PC-9 (cell line): ENCODE data around the gene KCNK4. TPM values are rescaled to one million over a fixed set of nuclear protein-coding genes. Genes with fewer than 3 reads are reported as not detected.

Experiments
- BruUV-seq: library from RNA; stranded (reverse); fragments of 400-500 nt; replicated peaks from 2 replicates; lab custom pipeline; 2021; lab: Mats Ljungman, UMichigan
- CTCF ChIA-PET: fragments of 300-600 bp; sonication (Branson Sonifier 250); formaldehyde crosslinking; loops from one replicate; lab custom pipeline; 2022; ENCODE audit warnings: antibody characterized with exemption; lab: Charles Lee
- POLR2A ChIA-PET: fragments of 300-600 bp; sonication (Branson Sonifier 250); formaldehyde crosslinking; loops from one replicate; lab custom pipeline; 2022; ENCODE audit warnings: antibody characterized with exemption; ENCODE audit not compliant: unreplicated experiment; lab: Charles Lee
- DNase-seq, 2 experiments: peaks; one replicate each; pipeline versions ENCODE4 v3.0.0 to v3.0.0-alpha.2; 2015 to 2022; ENCODE audit warnings: mixed read lengths in 1 of 2
- H2AFZ ChIP-seq: fragments of 200-600 bp; sonication (generic); 2 replicates; pipeline ENCODE4 v1.8.1; 2017; ENCODE audit warnings: antibody characterized with exemption
- H3F3A ChIP-seq: fragments of 200-600 bp; sonication (generic); 2 replicates; pipeline ENCODE4 v1.8.1; 2017; ENCODE audit warnings: antibody characterized with exemption, mild to moderate bottlenecking, low read depth; ENCODE audit not compliant: insufficient read depth
- H3K27ac ChIP-seq: fragments of 200-600 bp; sonication (generic); 2 replicates; pipeline ENCODE4 v1.6.1; 2016; ENCODE audit warnings: mixed run types
- H3K27me3 ChIP-seq: fragments of 200-600 bp; sonication (generic); 2 replicates; pipeline ENCODE4 v1.6.1; 2016; ENCODE audit warnings: low read depth, mixed run types; ENCODE audit not compliant: insufficient read depth
- H3K36me3 ChIP-seq: fragments of 200-600 bp; sonication (generic); 2 replicates; pipeline ENCODE4 v1.6.1; 2016; ENCODE audit warnings: low read depth, mixed run types
- H3K4me1 ChIP-seq: fragments of 200-600 bp; sonication (generic); replicated peaks from 2 replicates; pipeline ENCODE4 v1.6.1; 2016; ENCODE audit warnings: mixed run types; ENCODE audit not compliant: insufficient read depth
- H3K4me2 ChIP-seq: fragments of 200-600 bp; sonication (generic); 2 replicates; pipeline ENCODE4 v1.6.1; 2017; ENCODE audit warnings: mixed run types
- H3K4me3 ChIP-seq: fragments of 200-600 bp; sonication (generic); 2 replicates; pipeline ENCODE4 v1.6.1; 2016; ENCODE audit warnings: mixed run types
- H3K79me2 ChIP-seq: fragments of 200-600 bp; sonication (generic); 2 replicates; pipeline ENCODE4 v1.6.1; 2017; ENCODE audit warnings: low read depth, mixed run types
- H3K9me2 ChIP-seq: fragments of 200-600 bp; sonication (generic); 2 replicates; pipeline ENCODE4 v1.8.1; 2017; ENCODE audit warnings: mild to moderate bottlenecking; ENCODE audit not compliant: insufficient read depth
- H3K9me3 ChIP-seq: fragments of 200-600 bp; sonication (generic); 2 replicates; pipeline ENCODE4 v1.8.1; 2016; ENCODE audit warnings: low read depth; ENCODE audit not compliant: insufficient read depth
- H4K20me1 ChIP-seq: fragments of 200-600 bp; sonication (generic); 2 replicates; pipeline ENCODE4 v1.8.1; 2017; ENCODE audit not compliant: insufficient read depth
- EZH2 ChIP-seq: fragments of 200-600 bp; sonication (generic); IDR thresholded peaks from 2 replicates; pipeline ENCODE4 v1.8.0; 2017; ENCODE audit warnings: antibody characterized with exemption, low read depth
- intact Hi-C: fragments of 100-400 bp; cut with micrococcal nuclease; formaldehyde crosslinking; loops from one replicate; pipeline ENCODE4 v1.10.0; 2022; ENCODE audit not compliant: unreplicated experiment
- total RNA-seq: library from RNA; stranded (reverse); gene quantifications from 2 replicates; pipeline ENCODE4 v1.2.3, GENCODE V29; 2021
- TF ChIP-seq, protein P1 (sequence below): fragments of 200-600 bp; sonication (generic); conservative IDR thresholded peaks from 2 replicates; pipeline ENCODE4 v1.6.1; 2017; ENCODE audit warnings: mixed run types, antibody characterized with exemption, mild to moderate bottlenecking, moderate library complexity

Gene KCNK4
- total RNA-seq, 1 experiment from 2014 or later = 0.57 TPM

DNA sequence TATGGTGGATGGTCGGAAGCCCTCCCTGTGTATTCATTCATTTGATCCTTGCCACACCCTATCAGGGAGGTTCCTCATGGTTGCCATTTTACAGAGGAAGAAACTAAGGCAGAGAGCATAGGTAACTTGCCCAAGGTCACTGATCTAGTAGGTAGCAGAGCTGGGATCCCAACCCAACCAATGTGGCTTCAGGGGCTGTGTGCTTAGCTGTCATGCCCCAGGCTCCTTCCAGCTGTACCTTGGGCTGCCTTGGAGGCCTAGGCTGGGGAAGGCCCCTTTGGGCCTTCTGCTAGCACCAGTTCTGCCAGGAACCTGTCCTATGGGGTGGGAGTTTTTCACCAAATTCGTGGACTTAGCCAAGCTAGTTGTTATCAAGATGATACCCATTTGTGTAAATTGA lies 15.3 kb upstream of the KCNK4 start:
- TF ChIP-seq, protein P1, sequence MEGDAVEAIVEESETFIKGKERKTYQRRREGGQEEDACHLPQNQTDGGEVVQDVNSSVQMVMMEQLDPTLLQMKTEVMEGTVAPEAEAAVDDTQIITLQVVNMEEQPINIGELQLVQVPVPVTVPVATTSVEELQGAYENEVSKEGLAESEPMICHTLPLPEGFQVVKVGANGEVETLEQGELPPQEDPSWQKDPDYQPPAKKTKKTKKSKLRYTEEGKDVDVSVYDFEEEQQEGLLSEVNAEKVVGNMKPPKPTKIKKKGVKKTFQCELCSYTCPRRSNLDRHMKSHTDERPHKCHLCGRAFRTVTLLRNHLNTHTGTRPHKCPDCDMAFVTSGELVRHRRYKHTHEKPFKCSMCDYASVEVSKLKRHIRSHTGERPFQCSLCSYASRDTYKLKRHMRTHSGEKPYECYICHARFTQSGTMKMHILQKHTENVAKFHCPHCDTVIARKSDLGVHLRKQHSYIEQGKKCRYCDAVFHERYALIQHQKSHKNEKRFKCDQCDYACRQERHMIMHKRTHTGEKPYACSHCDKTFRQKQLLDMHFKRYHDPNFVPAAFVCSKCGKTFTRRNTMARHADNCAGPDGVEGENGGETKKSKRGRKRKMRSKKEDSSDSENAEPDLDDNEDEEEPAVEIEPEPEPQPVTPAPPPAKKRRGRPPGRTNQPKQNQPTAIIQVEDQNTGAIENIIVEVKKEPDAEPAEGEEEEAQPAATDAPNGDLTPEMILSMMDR = no peak
- TF ChIP-seq EZH2 = no peak
- 0 out of 2 replicates have a peak overlapping the region, but pooled peaks have one; percentile 27 for H3K27ac ChIP-seq
- peaks cover 49% of the 10 kb centered on the region for H3F3A ChIP-seq
- H2AFZ ChIP-seq = no peak overlapping the region
- no peak overlapping the region for H3K4me2 ChIP-seq
- no peaks in the 10 kb centered on the region for H3K9me3 ChIP-seq
- ChIA-PET CTCF (interaction anchor here (1.0 to 1.6 kb wide), 3 partner anchors 29 to 56 kb away, joined by 3 to 13 read pairs (median 5); partner anchors contain the start of gene PRDX5), POLR2A (interaction anchor here (0.7 kb wide), 2 partner anchors 27 to 662 kb away, joined by 7 to 18 read pairs; no protein-coding TSS in a partner anchor)
- DNase-seq = peak in 1 of 2 experiments; percentile 26
- no peaks in the 10 kb centered on the region for H3K9me2 ChIP-seq
- H4K20me1 ChIP-seq = no peaks in the 10 kb centered on the region
- no peaks in the 10 kb centered on the region for H3K36me3 ChIP-seq
- intact Hi-C loops = loop anchor here (2.0 kb wide), 3 partner anchors 41 to 83 kb away; partner anchors contain the start of genes RPS6KA4 and VEGFB
- no peak overlapping the region for H3K4me3 ChIP-seq
- BruUV-seq = TSS peak; percentile 13
- H3K4me1 ChIP-seq = peaks cover 29% of the 10 kb centered on the region
- peaks cover 25% of the 10 kb centered on the region for H3K79me2 ChIP-seq
- no peaks in the 10 kb centered on the region for H3K27me3 ChIP-seq

DNA sequence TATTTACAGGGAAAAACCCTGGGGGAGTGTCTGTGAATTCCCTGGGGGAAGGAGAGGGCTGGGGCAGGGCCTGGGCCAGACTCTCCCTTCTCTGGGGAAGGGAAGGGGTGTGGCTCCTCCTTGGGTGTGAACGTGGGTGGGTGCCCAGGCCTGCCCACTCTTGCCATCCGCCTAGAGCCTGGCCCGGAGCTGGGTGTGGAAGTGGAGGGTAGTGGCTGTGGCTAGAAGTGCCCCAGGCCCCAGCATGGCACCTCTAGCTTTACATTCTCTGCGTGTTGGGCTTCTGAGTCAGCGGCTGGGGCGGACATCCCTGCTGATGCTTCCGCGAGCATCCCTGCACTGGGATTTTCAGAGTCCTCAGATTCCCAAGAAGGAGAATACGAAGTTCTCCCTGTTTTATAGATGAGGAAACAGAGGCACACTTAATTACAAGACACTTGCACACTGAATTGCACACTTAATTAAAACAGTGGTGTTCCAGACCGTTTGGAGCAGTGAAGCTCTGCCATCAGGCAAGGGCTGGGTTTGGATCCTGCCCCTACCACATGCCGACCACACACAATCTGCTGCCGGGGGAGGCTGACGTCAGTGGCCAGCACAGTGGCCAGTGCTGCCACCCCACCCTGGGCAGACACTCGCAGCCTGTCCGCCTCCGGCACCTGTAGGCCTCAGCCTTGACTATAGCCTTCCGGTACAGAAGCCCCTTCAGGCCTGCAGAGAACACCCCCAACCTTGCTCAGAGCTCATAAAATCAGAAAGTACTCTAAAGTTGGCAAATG lies 14.3 kb upstream of the KCNK4 start:
- Histone ChIP-seq H3F3A (peaks cover 43% of the 10 kb centered on the region), H3K9me2 (no peaks in the 10 kb centered on the region), H4K20me1 (no peaks in the 10 kb centered on the region), H3K79me2 (peaks cover 21% of the 10 kb centered on the region), H2AFZ (no peak overlapping the region), H3K9me3 (no peaks in the 10 kb centered on the region), H3K4me1 (peaks cover 28% of the 10 kb centered on the region), H3K27ac (peak overlapping the region; percentile 41), H3K4me2 (peak overlapping the region; percentile 41), H3K36me3 (no peaks in the 10 kb centered on the region), H3K27me3 (no peaks in the 10 kb centered on the region), H3K4me3 (no peak overlapping the region)
- peak; percentile 85 to 97 for DNase-seq
- TF ChIP-seq EZH2 = no peak
- TF ChIP-seq, protein P1 = no peak
- POLR2A ChIA-PET = interaction anchor here (0.6 to 1.0 kb wide), 3 partner anchors 26 to 78 kb away, joined by 3 to 7 read pairs (median 4); partner anchors contain the start of genes PRDX5 and TRMT112
- intact Hi-C loops = loop anchor here (2.0 kb wide), 3 partner anchors 42 to 82 kb away; partner anchors contain the start of genes RPS6KA4 and VEGFB
- BruUV-seq = no TSS peak
- CTCF ChIA-PET = interaction anchor here (0.6 to 1.6 kb wide), 8 partner anchors 9 to 373 kb away, joined by 3 to 14 read pairs (median 8); partner anchors contain the start of gene PRDX5

DNA sequence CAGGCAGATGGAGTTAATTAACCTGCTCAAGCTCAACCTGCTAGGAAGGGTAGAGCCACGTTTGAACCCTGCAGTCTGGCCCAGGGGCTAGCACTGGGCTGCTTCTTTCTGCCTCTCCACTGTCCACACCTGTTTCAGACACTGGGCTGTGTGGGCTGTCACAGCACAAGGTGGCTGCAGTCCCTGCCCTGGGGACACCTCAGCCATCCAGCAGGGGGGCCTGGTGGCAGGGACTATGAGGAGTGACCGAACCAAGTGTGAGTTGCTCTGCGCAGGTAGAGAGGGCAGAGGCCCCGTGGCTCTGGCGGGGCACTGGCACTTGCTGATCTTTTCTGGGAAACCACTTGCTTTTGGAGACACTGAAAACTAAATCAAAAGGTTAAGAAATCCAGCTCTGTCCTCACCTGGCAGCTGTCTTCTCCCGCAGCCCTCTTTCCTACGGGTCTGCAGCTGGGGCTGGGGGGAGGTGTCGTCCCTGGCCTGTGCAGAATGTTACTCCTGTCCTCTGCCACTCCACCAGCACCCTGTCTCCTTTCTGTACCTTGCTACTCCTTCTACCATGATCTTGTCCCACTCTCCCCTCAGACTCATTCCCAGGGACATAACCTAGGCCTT lies 12.4 kb upstream of the KCNK4 start:
- no peaks in the 10 kb centered on the region for H3K36me3 ChIP-seq
- H3K4me1 ChIP-seq = peaks cover 23% of the 10 kb centered on the region
- DNase-seq = peak in 1 of 2 experiments; percentile 34
- POLR2A ChIA-PET = interaction anchor here (1.1 kb wide), 1 partner anchor 33 kb away, joined by 4 read pairs; no protein-coding TSS in a partner anchor
- CTCF ChIA-PET = interaction anchor here (1.9 kb wide), 1 partner anchor 77 kb away, joined by 4 read pairs; no protein-coding TSS in a partner anchor
- intact Hi-C loops = no loop called here
- H3F3A ChIP-seq = peaks cover 39% of the 10 kb centered on the region
- no peak overlapping the region for H2AFZ ChIP-seq
- no peak overlapping the region for H3K27ac ChIP-seq
- H3K9me3 ChIP-seq = no peaks in the 10 kb centered on the region
- H3K79me2 ChIP-seq = peaks cover 10% of the 10 kb centered on the region
- H3K9me2 ChIP-seq = no peaks in the 10 kb centered on the region
- no peaks in the 10 kb centered on the region for H3K27me3 ChIP-seq
- TF ChIP-seq, protein P1 = no peak
- no peak for TF ChIP-seq EZH2
- H3K4me3 ChIP-seq = no peak overlapping the region
- no peaks in the 10 kb centered on the region for H4K20me1 ChIP-seq
- BruUV-seq = no TSS peak
- H3K4me2 ChIP-seq = no peak overlapping the region
